D721Med (cell line): ENCODE results near the gene NBEAL1.
"Not testable (repeated sequence)": the region's sequence is repeated elsewhere in the genome, so short reads cannot be mapped to it uniquely, and the experiment has no call there.

Experiments
- DNase-seq: peaks from one replicate; pipeline ENCODE4 v3.0.0; 2011; ENCODE audit warnings: low spot score; ENCODE audit not compliant: insufficient read length
- FAIRE-seq: peaks from 2 replicates; lab custom pipeline; 2011; peaks lifted over from hg19 to GRCh38; lab: Jason Lieb, UNC
- CTCF ChIP-seq: IDR thresholded peaks from 2 replicates; pipeline ENCODE4 v1.5.1; 2012; ENCODE audit warnings: mild to moderate bottlenecking, control low read depth; ENCODE audit not compliant: insufficient read depth; ENCODE audit errors: missing control alignments

NBEAL1 gene

GRCh38 chr2:203025592-203025991 lies 10.9 kb downstream of the NBEAL1 start:
- no peak for TF ChIP-seq CTCF
- FAIRE-seq (no peak), DNase-seq (no peak)

GRCh38 chr2:203030545-203030944 lies 15.9 kb downstream of the NBEAL1 start:
- DNase-seq, result no peak
- no peak for TF ChIP-seq CTCF
- FAIRE-seq, result no peak

- no peak for DNase-seq
- TF ChIP-seq CTCF, result no peak
- FAIRE-seq, result no peak
Observed at GRCh38 chr2:203030991-203031390, 16.3 kb downstream of the NBEAL1 start.

- FAIRE-seq (no peak), DNase-seq (no peak)
- TF ChIP-seq CTCF, result no peak
Observed at GRCh38 chr2:203033395-203033794, 18.7 kb downstream of the NBEAL1 start.

- no peak for TF ChIP-seq CTCF
- FAIRE-seq, result no peak
Observed at GRCh38 chr2:203035879-203036470, 21.3 kb downstream of the NBEAL1 start.

GRCh38 chr2:203037026-203037425 lies 22.4 kb downstream of the NBEAL1 start:
- TF ChIP-seq CTCF, result no peak
- no peak for DNase-seq
- no peak for FAIRE-seq

More at GRCh38 chr2:203035879-203036470, 21.3 kb downstream of the NBEAL1 start:
- no peak for DNase-seq

GRCh38 chr2:203038586-203038985 lies 23.9 kb downstream of the NBEAL1 start:
- TF ChIP-seq CTCF, result no peak
- FAIRE-seq (no peak), DNase-seq (no peak)

- FAIRE-seq, DNase-seq: not testable (repeated sequence)
Observed at GRCh38 chr2:203039211-203039610, 24.5 kb downstream of the NBEAL1 start.
